K562 (cell line): ENCODE data around the gene AJM1. TPM values are rescaled to one million over a fixed set of nuclear protein-coding genes. Genes with fewer than 3 reads are reported as not detected.

Experiments
- CGGBP1 ChIP-seq: fragments of 250-450 bp; sonication (Bioruptor Pico); IDR thresholded peaks from 2 replicates; pipeline ENCODE4 v1.9.0; 2021; ENCODE audit warnings: mild to moderate bottlenecking
- CREBBP ChIP-seq: IDR thresholded peaks from one replicate; pipeline ENCODE4 v1.6.1; 2012; ENCODE audit warnings: low read depth, mild to moderate bottlenecking, control low read depth, inconsistent platforms, low read length
- CTCF ChIP-seq, 3 experiments: IDR thresholded peaks in 2 of 3; conservative IDR thresholded peaks in 1 of 3; 2 replicates each; pipeline ENCODE4 v1.5.1; 2011 to 2012; ENCODE audit warnings: low read length in 3 of 3, mild to moderate bottlenecking in 3 of 3, control low read depth in 2 of 3, improper control_type of control experiment in 1 of 3, inconsistent platforms in 1 of 3, low read depth in 1 of 3, mixed read lengths in 1 of 3, moderate library complexity in 1 of 3; ENCODE audit not compliant: insufficient read depth in 2 of 3
- DPF2 ChIP-seq: fragments of 450-650 bp; IDR thresholded peaks from 2 replicates; pipeline ENCODE4 v1.6.1; 2016
- FIP1L1 ChIP-seq: fragments of 200-400 bp; formaldehyde crosslinking; IDR thresholded peaks from 2 replicates; pipeline ENCODE4 v1.6.1; 2018; ENCODE audit warnings: mild to moderate bottlenecking, low read depth, low read length; ENCODE audit not compliant: poor library complexity, severe bottlenecking
- FOXP4 ChIP-seq: sonication (generic); formaldehyde crosslinking; IDR thresholded peaks from 2 replicates; pipeline ENCODE4 v1.8.0; 2022; ENCODE audit warnings: mild to moderate bottlenecking, missing genetic modification reagents, borderline replicate concordance
- NFIC ChIP-seq: fragments of 450-650 bp; IDR thresholded peaks from 2 replicates; pipeline ENCODE4 v1.6.1; 2017; ENCODE audit warnings: mild to moderate bottlenecking, inconsistent platforms
- NR2C2 ChIP-seq, 2 experiments: fragments of 200-800 bp in 1 of 2; sonication (Bioruptor generic) in 1 of 2; sonication (generic) in 1 of 2; formaldehyde crosslinking in 1 of 2; IDR thresholded peaks; 2 replicates each; pipeline versions ENCODE4 v1.6.1 to v1.8.0; 2016 to 2022; ENCODE audit warnings: mild to moderate bottlenecking in 1 of 2, missing compliant biosample characterization in 1 of 2, missing genetic modification characterization in 1 of 2, missing genetic modification reagents in 1 of 2
- POLR2H ChIP-seq: IDR thresholded peaks from 2 replicates; pipeline ENCODE4 v1.6.1; 2016; ENCODE audit warnings: missing genetic modification characterization, low read depth, mild to moderate bottlenecking, control low read depth, missing compliant biosample characterization, moderate library complexity
- PPARD ChIP-seq: fragments of 250-450 bp; sonication (Bioruptor Pico); IDR thresholded peaks from 2 replicates; pipeline ENCODE4 v1.8.0; 2022; ENCODE audit warnings: inconsistent platforms, mild to moderate bottlenecking, moderate library complexity
- RBM22 ChIP-seq: fragments of 200-400 bp; formaldehyde crosslinking; IDR thresholded peaks from 2 replicates; pipeline ENCODE4 v1.6.1; 2018; ENCODE audit warnings: low read length, low read depth; ENCODE audit not compliant: poor library complexity, severe bottlenecking
- SMAD1 ChIP-seq: fragments of 150-350 bp; IDR thresholded peaks from 2 replicates; pipeline ENCODE4 v1.6.1; 2014; ENCODE audit warnings: low read length, low read depth; ENCODE audit not compliant: partially characterized antibody
- ZBED1 ChIP-seq: IDR thresholded peaks from 2 replicates; pipeline ENCODE4 v1.6.1; 2014
- ZNF584 ChIP-seq: fragments of 200-800 bp; sonication (Bioruptor generic); IDR thresholded peaks from 2 replicates; pipeline ENCODE4 v1.6.1; 2016; ENCODE audit warnings: low read depth, mild to moderate bottlenecking, missing genetic modification characterization, missing compliant biosample characterization
- polyA plus RNA-seq, 8 experiments: library from polyadenylated mRNA; depleted of rRNA in 4 of 8; stranded (reverse) in 5 of 8; unstranded in 3 of 8; fragments of >200 nt; fragmentation: Nextera tagmentation in 2 of 8; fragmentation: Illumina TruSeq in 1 of 8; extraction: Ambion mirVana in 2 of 8; extraction: Trizol in 1 of 8; gene quantifications; 2 replicates each; pipeline versions ENCODE4 v1.2.1 to v1.2.3, GENCODE V29; 2011 to 2014; ENCODE audit warnings: inconsistent platforms in 1 of 8, missing spikeins in 1 of 8
- total RNA-seq, 7 experiments: library from RNA; depleted of rRNA in 6 of 7; stranded (reverse); fragments of >200 nt in 6 of 7; fragmentation: Illumina TruSeq in 2 of 7; extraction: Trizol in 2 of 7; gene quantifications; 2 replicates each; pipeline versions ENCODE4 v1.2.1 to v1.2.3, GENCODE V29; 2011 to 2021; ENCODE audit warnings: low replicate concordance in 1 of 7
- TF ChIP-seq, protein P1 (sequence below): sonication (generic); formaldehyde crosslinking; IDR thresholded peaks from 2 replicates; pipeline ENCODE4 v1.8.0; 2022; ENCODE audit warnings: mild to moderate bottlenecking, low read depth, missing genetic modification reagents
- TF ChIP-seq, protein P2 (sequence below): fragments of 450-650 bp; formaldehyde crosslinking; IDR thresholded peaks from 2 replicates; pipeline ENCODE4 v1.4.0; 2020; ENCODE audit warnings: mild to moderate bottlenecking, moderate library complexity
- TF ChIP-seq, protein P3 (sequence below): fragments of 200-400 bp; formaldehyde crosslinking; IDR thresholded peaks from 2 replicates; pipeline ENCODE4 v1.6.1; 2017; ENCODE audit warnings: mild to moderate bottlenecking, low read depth, low read length, moderate library complexity

The AJM1 gene
- total and polyA plus RNA-seq, 9 of the 15 experiments (the other 6 are each of a cell fraction or from before 2014, with no cell fraction given): 0.01 to 3.7 (median 0.65) TPM; not detected in 1

- TF ChIP-seq FOXP4 (CRISPR knock-in tag) (no peak), NR2C2 (CRISPR knock-in tag; IDR thresholded peaks at IDR 0.05) (no peak), NR2C2 (tag; IDR thresholded peaks at IDR 0.05) (no peak), PPARD (CRISPR knock-in tag) (no peak), CREBBP (no peak), ZBED1 (no peak), SMAD1 (no peak), CGGBP1 (CRISPR knock-in tag) (no peak), POLR2H (tag) (no peak), RBM22 (peak; percentile 60), CTCF (IDR thresholded peaks at IDR 0.05 in 2 of 3, conservative IDR thresholded peaks at IDR 0.05 in 1 of 3; ENCODE audit: insufficient read depth in 2 of 3, low read depth in 1 of 3, low read length in 3 of 3) (0 out of 6 replicates have a peak, but pooled peaks of 1 of the 3 experiments have one; percentile 9), NFIC (no peak), DPF2 (no peak), FIP1L1 (peak; percentile 7), ZNF584 (CRISPR knock-in tag) (no peak)
- TF ChIP-seq, protein P1, sequence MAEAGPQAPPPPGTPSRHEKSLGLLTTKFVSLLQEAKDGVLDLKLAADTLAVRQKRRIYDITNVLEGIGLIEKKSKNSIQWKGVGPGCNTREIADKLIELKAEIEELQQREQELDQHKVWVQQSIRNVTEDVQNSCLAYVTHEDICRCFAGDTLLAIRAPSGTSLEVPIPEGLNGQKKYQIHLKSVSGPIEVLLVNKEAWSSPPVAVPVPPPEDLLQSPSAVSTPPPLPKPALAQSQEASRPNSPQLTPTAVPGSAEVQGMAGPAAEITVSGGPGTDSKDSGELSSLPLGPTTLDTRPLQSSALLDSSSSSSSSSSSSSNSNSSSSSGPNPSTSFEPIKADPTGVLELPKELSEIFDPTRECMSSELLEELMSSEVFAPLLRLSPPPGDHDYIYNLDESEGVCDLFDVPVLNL (CRISPR knock-in tag): no peak
- TF ChIP-seq, protein P2, sequence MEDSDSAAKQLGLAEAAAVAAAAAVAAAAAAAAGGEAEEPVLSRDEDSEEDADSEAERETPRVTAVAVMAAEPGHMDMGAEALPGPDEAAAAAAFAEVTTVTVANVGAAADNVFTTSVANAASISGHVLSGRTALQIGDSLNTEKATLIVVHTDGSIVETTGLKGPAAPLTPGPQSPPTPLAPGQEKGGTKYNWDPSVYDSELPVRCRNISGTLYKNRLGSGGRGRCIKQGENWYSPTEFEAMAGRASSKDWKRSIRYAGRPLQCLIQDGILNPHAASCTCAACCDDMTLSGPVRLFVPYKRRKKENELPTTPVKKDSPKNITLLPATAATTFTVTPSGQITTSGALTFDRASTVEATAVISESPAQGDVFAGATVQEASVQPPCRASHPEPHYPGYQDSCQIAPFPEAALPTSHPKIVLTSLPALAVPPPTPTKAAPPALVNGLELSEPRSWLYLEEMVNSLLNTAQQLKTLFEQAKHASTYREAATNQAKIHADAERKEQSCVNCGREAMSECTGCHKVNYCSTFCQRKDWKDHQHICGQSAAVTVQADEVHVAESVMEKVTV (CRISPR knock-in tag): no peak
- TF ChIP-seq, protein P3, sequence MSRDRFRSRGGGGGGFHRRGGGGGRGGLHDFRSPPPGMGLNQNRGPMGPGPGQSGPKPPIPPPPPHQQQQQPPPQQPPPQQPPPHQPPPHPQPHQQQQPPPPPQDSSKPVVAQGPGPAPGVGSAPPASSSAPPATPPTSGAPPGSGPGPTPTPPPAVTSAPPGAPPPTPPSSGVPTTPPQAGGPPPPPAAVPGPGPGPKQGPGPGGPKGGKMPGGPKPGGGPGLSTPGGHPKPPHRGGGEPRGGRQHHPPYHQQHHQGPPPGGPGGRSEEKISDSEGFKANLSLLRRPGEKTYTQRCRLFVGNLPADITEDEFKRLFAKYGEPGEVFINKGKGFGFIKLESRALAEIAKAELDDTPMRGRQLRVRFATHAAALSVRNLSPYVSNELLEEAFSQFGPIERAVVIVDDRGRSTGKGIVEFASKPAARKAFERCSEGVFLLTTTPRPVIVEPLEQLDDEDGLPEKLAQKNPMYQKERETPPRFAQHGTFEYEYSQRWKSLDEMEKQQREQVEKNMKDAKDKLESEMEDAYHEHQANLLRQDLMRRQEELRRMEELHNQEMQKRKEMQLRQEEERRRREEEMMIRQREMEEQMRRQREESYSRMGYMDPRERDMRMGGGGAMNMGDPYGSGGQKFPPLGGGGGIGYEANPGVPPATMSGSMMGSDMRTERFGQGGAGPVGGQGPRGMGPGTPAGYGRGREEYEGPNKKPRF: no peak
- TF ChIP-seq, all 486 proteins: peak for 3
These were observed 14.4 kb downstream of the AJM1 start (continued) for GRCh38 chr9:136856541-136857141.
